Measurements from ENCODE around the gene SLC26A5.

Gene SLC26A5

GRCh38 chr7:103439661-103440060 lies 6.3 kb downstream of the SLC26A5 start:
- DNase-seq (ENCODE audit: low read depth), result no peak
- TF ChIP-seq POLR2A (IDR thresholded peaks at IDR 0.05; ENCODE audit: extremely low read depth, insufficient read length) (no peak), MYC (IDR thresholded peaks at IDR 0.05; ENCODE audit: low read depth, low read length) (no peak)
- TF ChIP-seq, protein P1, sequence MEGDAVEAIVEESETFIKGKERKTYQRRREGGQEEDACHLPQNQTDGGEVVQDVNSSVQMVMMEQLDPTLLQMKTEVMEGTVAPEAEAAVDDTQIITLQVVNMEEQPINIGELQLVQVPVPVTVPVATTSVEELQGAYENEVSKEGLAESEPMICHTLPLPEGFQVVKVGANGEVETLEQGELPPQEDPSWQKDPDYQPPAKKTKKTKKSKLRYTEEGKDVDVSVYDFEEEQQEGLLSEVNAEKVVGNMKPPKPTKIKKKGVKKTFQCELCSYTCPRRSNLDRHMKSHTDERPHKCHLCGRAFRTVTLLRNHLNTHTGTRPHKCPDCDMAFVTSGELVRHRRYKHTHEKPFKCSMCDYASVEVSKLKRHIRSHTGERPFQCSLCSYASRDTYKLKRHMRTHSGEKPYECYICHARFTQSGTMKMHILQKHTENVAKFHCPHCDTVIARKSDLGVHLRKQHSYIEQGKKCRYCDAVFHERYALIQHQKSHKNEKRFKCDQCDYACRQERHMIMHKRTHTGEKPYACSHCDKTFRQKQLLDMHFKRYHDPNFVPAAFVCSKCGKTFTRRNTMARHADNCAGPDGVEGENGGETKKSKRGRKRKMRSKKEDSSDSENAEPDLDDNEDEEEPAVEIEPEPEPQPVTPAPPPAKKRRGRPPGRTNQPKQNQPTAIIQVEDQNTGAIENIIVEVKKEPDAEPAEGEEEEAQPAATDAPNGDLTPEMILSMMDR (IDR thresholded peaks at IDR 0.05; ENCODE audit: low read depth, low read length), result no peak
- TF ChIP-seq, protein P2, sequence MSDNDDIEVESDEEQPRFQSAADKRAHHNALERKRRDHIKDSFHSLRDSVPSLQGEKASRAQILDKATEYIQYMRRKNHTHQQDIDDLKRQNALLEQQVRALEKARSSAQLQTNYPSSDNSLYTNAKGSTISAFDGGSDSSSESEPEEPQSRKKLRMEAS (IDR thresholded peaks at IDR 0.05; ENCODE audit: low read depth, low read length), result no peak
- H3K4me3 ChIP-seq (ENCODE audit: low read depth, low read length), result no peak overlapping the region

- TF ChIP-seq, protein P2 (IDR thresholded peaks at IDR 0.05; ENCODE audit: low read depth, low read length), result no peak
- TF ChIP-seq MYC (IDR thresholded peaks at IDR 0.05; ENCODE audit: low read depth, low read length) (no peak), POLR2A (IDR thresholded peaks at IDR 0.05; ENCODE audit: extremely low read depth, insufficient read length) (no peak)
- TF ChIP-seq, protein P1 (IDR thresholded peaks at IDR 0.05; ENCODE audit: low read depth, low read length), result no peak
- DNase-seq (ENCODE audit: low read depth), result no peak
- H3K4me3 ChIP-seq (ENCODE audit: low read depth, low read length), result no peak overlapping the region
These were observed 8.4 kb downstream of the SLC26A5 start for GRCh38 chr7:103437623-103438022.

DNA sequence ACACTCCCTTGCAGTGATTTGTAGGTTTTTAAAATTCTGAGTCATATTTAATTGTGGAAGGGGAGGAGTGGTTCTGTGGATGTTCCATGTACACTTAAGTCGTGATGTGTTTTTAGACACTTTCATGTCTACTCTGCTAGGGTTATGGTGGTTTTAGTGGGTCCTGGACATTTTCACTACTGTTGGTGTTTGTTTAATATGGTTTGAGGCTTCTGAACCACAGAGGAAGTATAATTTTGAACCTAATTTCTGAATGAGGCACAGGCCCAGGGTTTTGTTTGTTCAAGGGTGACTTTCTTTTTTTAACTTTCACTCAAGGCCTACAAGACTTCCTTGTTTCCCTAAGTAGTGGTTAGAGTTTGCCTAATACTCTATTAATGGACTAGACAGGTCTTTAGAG lies 13.3 kb downstream of the SLC26A5 start:
- DNase-seq (ENCODE audit: low read depth), result no peak
- no peak overlapping the region for H3K4me3 ChIP-seq (ENCODE audit: low read depth, low read length)
- TF ChIP-seq, protein P2 (IDR thresholded peaks at IDR 0.05; ENCODE audit: low read depth, low read length), result no peak
- TF ChIP-seq, protein P1 (IDR thresholded peaks at IDR 0.05; ENCODE audit: low read depth, low read length), result no peak
- TF ChIP-seq POLR2A (IDR thresholded peaks at IDR 0.05; ENCODE audit: extremely low read depth, insufficient read length) (no peak), MYC (IDR thresholded peaks at IDR 0.05; ENCODE audit: low read depth, low read length) (no peak)

DNA sequence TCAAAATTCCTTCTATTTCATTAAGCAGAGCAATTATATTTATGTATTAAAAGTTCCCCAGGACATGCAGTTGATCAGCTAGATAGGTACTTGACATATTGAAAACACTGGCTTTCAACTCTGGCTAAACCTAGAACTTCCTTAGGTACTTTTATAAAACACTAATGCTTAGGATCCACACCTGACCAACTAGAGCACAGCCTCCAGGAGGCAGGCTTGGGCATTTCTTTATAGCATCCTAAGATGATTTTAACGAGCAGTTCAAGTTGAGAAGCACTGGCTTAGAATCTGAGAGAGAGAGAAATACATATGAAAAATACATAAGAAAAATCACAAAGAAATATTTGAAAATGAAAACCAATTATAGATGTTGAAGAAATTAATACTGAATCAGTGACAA lies 20.8 kb downstream of the SLC26A5 start:
- TF ChIP-seq, protein P2 (IDR thresholded peaks at IDR 0.05; ENCODE audit: low read depth, low read length), result no peak
- TF ChIP-seq, protein P1 (IDR thresholded peaks at IDR 0.05; ENCODE audit: low read depth, low read length), result no peak
- TF ChIP-seq POLR2A (IDR thresholded peaks at IDR 0.05; ENCODE audit: extremely low read depth, insufficient read length) (no peak), MYC (IDR thresholded peaks at IDR 0.05; ENCODE audit: low read depth, low read length) (no peak)
- no peak for DNase-seq (ENCODE audit: low read depth)
- H3K4me3 ChIP-seq (ENCODE audit: low read depth, low read length), result no peak overlapping the region

- no peak for TF ChIP-seq POLR2A (IDR thresholded peaks at IDR 0.05; ENCODE audit: extremely low read depth, insufficient read length)
- TF ChIP-seq, protein P1 (IDR thresholded peaks at IDR 0.05; ENCODE audit: low read depth, low read length), result no peak
- no peak for TF ChIP-seq MYC (IDR thresholded peaks at IDR 0.05; ENCODE audit: low read depth, low read length)
- TF ChIP-seq, protein P2 (IDR thresholded peaks at IDR 0.05; ENCODE audit: low read depth, low read length), result no peak
- H3K4me3 ChIP-seq (ENCODE audit: low read depth, low read length), result no peak overlapping the region
- no peak for DNase-seq (ENCODE audit: low read depth)
These were observed 22.4 kb downstream of the SLC26A5 start for GRCh38 chr7:103423467-103424179.
